T-helper 1 cell (primary cell): Measurements from ENCODE around the gene RAD54L.
"Not testable (repeated sequence)": the region's sequence is repeated elsewhere in the genome, so short reads cannot be mapped to it uniquely, and the experiment has no call there.

ENCODE experiments used
- DNase-seq, 5 donors: peaks; one replicate each; pipeline ENCODE4 v3.0.0-alpha.2; 2012 to 2020

The RAD54L gene

GRCh38 chr1:46242918-46243317 is 4.6 kb upstream of the RAD54L start:
- DNase-seq = no peak

DNA sequence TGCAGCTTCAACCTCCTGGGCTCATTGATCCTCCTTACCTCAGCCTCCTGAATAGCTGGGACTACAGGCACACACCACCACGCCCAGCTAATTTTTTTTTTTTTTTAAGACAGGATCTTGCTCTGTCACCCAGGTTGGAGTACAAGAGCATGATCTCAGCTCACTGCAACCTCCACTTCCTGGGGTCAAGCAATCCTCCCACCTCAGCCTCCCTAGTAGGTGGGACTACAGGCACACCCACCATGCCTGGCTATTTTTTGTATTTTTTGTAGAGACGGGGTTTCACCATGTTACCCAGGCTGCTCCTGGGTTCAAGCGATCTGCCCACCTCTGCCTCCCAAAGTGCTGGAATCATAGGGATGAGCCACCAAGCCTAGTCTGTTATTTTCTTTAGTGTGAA is 3.7 kb upstream of the RAD54L start:
- DNase-seq = not testable (repeated sequence)

GRCh38 chr1:46244656-46245371 is 2.7 kb upstream of the RAD54L start:
- peak in 1 of 5 donors; percentile 43 for DNase-seq

DNA sequence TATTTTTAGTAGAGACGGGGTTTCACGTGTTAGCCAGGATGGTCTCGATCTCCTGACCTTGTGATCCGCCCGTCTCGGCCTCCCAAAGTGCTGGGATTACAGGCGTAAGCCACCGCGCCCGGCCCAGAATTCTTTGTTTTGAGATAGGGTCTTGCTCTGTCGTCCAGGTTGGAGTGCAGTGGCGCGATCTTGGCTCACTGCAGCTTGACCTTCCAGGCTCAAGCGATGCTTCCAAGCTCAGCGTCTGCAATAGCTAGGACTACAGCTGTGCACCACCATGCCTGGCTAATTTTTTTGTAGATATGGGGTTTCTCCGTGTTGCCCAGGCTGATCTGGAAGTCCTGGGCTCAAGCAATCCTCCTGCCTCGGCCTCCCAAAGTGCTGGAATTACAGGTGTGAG is 1.4 kb upstream of the RAD54L start:
- DNase-seq = not testable (repeated sequence)

GRCh38 chr1:46246548-46247435 is 771 bp upstream of the RAD54L start:
- DNase-seq = peak in 3 of 5 donors; percentile 25 to 58 (median 28)

- DNase-seq = peak in 1 of 5 donors; percentile 27
Observed at GRCh38 chr1:46248122-46248920, 758 bp downstream of the RAD54L start.

GRCh38 chr1:46254668-46255067 is 7.1 kb downstream of the RAD54L start:
- no peak for DNase-seq

DNA sequence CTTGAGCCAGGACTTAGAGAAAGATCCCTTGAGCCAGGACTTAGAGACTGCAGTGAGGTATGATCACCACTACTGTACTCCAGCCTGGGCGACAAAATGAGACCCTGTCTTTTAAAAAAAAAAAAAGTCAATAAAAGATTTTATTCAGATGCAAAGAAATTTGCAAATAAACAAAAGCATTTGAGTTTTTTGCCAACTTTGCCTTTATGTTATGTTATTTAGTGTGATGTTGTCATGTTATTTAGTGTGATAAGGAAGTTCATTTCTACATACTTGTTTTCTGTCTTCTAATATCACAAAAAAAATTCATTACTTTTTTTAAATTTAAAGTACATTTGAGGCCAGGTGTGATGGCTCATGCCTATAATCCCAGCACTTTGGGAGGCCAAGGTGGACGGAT is 9.0 kb downstream of the RAD54L start:
- DNase-seq = no peak

DNA sequence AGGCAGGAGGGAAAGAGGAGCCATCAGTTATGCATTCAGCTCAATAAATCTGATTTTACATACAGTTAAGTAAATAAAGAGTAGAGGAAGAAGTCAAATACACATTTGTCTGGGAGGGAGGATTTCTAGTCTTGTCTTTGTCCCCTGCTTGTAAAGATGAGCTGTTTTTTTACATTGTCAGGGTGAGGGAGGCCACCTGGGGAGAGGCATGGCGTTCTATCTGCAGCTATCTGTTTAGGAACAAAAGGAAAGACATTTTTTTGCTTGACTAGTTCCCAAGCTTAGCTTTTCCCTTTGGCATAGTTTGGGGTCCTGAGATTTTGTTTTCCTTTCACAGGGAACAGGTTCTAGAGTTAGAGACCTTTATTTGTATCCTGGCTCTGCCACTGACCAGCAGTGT is 14.9 kb downstream of the RAD54L start:
- DNase-seq = no peak

- no peak for DNase-seq
Observed at GRCh38 chr1:46263146-46263545, 15.6 kb downstream of the RAD54L start.

GRCh38 chr1:46268578-46268977 is 21.0 kb downstream of the RAD54L start:
- DNase-seq = no peak

DNA sequence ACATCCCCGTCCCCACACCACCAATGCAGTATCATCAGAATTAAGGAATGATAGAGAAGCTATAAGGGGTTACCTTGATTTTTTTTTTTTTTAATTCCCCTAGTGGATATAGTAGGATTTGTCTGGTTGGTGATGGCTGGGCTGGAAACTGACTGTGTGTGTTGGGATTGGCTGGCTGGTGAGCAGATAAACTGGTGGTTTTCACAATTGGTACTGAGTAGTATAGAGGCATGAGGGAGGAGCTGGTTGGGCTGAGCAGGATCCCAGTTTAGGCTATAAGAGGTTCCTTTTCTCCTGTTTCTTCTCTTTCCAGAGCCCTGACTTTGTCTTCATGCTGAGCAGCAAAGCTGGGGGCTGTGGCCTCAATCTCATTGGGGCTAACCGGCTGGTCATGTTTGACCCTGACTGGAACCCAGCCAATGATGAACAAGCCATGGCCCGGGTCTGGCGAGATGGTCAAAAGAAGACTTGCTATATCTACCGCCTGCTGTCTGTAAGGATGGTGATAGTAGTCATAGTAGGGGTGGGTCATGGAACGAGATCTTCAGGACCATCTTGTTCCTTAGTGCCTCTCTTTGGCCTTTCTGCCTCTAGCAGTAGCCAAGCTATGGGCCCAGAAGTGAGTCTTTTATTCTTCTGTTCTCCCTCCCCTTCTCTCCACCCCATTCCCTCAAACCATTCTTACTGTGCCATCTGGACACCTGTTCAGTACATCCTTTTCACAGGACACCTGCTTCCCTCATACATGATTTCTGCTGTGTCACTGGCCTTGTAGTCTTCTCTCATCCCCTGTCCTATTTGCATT is 26.9 kb downstream of the RAD54L start:
- DNase-seq = no peak

GRCh38 chr1:46275030-46275337 is 27.4 kb downstream of the RAD54L start:
- no peak for DNase-seq

GRCh38 chr1:46277658-46278373 is 30.3 kb downstream of the RAD54L start:
- DNase-seq = no peak

DNA sequence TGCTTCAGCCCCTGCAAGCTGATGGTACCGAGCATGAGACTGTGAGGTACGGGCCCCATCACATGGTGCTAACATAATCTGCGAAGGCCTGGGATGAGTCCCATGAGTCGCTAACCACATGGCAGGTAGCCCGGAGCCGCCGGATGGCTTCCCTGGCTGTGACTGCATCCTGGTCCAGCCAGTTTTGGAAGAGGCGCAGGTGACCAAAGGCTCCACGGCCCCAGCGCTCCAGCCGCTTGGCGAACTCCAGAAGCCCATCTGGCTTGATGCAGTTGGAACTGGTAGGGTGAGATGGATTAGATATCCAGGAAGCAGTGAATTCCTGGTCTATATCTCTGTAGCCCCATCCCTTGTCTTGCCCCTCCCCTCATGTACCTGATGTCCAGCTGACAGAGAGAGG is 31.2 kb downstream of the RAD54L start:
- DNase-seq = no peak

- no peak for DNase-seq
Observed at GRCh38 chr1:46280092-46280491, 32.5 kb downstream of the RAD54L start.

GRCh38 chr1:46281021-46281420 is 33.5 kb downstream of the RAD54L start:
- DNase-seq = no peak

DNA sequence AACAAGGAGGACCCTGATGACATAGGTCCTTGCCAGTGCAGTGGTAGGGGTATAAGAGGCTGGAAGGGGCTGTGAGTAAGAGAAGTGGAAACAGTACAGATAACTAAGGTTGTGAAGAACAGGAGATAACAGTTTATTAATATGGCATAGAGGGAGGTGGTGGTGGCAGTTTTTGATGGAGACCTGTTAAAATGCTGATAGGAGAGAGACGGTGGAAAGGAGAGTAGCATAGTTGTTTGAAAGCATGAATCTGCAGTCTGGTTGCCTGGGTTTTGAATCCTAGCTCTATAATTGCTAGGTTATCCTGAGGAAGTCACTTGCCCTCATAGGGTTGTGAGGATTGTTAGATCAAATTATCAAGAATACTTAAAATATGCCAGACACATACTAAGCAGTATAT is 36.5 kb downstream of the RAD54L start:
- no peak for DNase-seq

- DNase-seq = no peak
Observed at GRCh38 chr1:46284597-46285564, 37.3 kb downstream of the RAD54L start.

DNA sequence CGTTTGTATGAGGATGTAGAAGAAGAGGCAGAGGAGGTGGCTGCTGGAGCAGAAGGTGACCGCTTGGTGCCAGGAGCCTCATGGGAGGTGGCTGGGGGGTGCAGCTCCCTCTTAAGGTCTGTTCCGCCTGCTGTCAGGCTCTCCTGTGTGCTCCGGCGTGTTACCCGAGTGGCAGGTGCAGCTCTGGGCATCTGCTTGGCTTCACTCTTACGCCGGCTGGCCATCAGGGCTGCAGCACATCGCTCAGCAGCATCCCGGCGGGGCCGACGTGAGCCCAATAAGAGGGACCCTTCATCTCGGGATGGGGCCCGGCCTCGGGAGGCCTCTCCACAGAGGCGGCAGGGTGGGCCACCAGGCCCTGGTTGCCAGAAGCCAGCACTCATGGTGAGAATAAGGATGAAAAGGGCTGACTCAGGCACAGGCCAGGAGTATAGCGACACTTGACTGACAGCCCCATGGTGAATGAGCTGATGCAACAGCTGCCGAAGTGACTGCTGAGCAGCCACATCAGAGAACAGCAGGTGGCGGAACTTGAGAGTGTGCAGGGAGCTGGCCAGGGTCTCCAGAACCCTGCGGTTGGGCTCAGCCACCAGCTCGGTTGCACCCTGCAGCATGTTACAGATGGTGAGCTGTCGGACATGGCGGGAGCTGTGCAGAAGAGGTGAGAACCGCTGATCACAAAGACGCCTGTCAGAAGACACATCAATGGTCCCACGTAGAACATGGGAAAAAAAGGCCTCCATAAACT is 38.3 kb downstream of the RAD54L start:
- DNase-seq = peak in 1 of 5 donors; percentile 83
